Measurements from ENCODE around the gene ZNF451. TPM values are rescaled to one million over a fixed set of nuclear protein-coding genes. Genes with fewer than 3 reads are reported as not detected.

The ZNF451 gene
- total and polyA plus RNA-seq, 2 donors (not counting 3 experiments of a cell fraction or from before 2014, with no cell fraction given) = 9.9 to 64.4 TPM

- DNase-seq (ENCODE audit: low read depth, low spot score) = no peak
- Histone ChIP-seq H3K9me1 (replicated peaks; ENCODE audit: control insufficient read depth, extremely low read depth, insufficient read depth, low read length) (no peaks in the 10 kb centered on the region), H3K4me2 (ENCODE audit: insufficient read depth, low read length) (no peak overlapping the region), H3K79me2 (ENCODE audit: control insufficient read depth, insufficient read depth, low read length) (peaks cover 15% of the 10 kb centered on the region), H3K36me3 (ENCODE audit: control insufficient read depth in 2 of 2, extremely low read depth in 1 of 2, insufficient read depth in 2 of 2, low read length in 2 of 2) (no peaks in the 10 kb centered on the region), H3K9ac (replicated peaks; ENCODE audit: extremely low read depth, insufficient read depth, low read length) (no peak overlapping the region), H3K27me3 (ENCODE audit: control insufficient read depth in 2 of 2, insufficient read depth in 2 of 2, low read length in 2 of 2) (no peaks in the 10 kb centered on the region), H4K20me1 (replicated peaks; ENCODE audit: control insufficient read depth, extremely low read depth, insufficient read depth, low read length) (no peaks in the 10 kb centered on the region), H3K4me3 (replicated peaks in 1 of 3; ENCODE audit: insufficient read depth in 1 of 3, low read depth in 1 of 3, low read length in 3 of 3) (no peak overlapping the region), H3K27ac (ENCODE audit: insufficient read depth, low read depth, low read length) (no peak overlapping the region), H2AFZ (ENCODE audit: low read depth, low read length) (no peak overlapping the region), H3K9me3 (replicated peaks; ENCODE audit: control insufficient read depth, insufficient read depth, low read length) (no peaks in the 10 kb centered on the region), H3K4me1 (ENCODE audit: control insufficient read depth, extremely low read depth, insufficient read depth, low read length) (no peaks in the 10 kb centered on the region)
- FAIRE-seq = no peak
- ChIA-PET CTCF (no interaction called here), POLR2A (no interaction called here)
- TF ChIP-seq MAX (IDR thresholded peaks at IDR 0.05; ENCODE audit: insufficient read depth, insufficient read length) (no peak), CTCF (IDR thresholded peaks at IDR 0.05; ENCODE audit: extremely low read depth in 1 of 2, insufficient read depth in 1 of 2, low read depth in 1 of 2, low read length in 2 of 2) (no peak), FOS (IDR thresholded peaks at IDR 0.05; ENCODE audit: borderline replicate concordance, insufficient read depth, low read length) (no peak), EZH2 (IDR thresholded peaks at IDR 0.05; ENCODE audit: borderline replicate concordance, low read depth, low read length, severe bottlenecking) (no peak), POLR2A (IDR thresholded peaks at IDR 0.05; ENCODE audit: low read depth, low read length) (no peak), GATA2 (IDR thresholded peaks at IDR 0.05; ENCODE audit: insufficient read depth, insufficient read length, low read depth, low read length) (no peak), POLR2AphosphoS5 (IDR thresholded peaks at IDR 0.05; ENCODE audit: insufficient read depth, low read depth, low read length) (no peak), JUN (IDR thresholded peaks at IDR 0.05; ENCODE audit: borderline replicate concordance, insufficient read depth, insufficient read length, low read depth) (no peak), MYC (IDR thresholded peaks at IDR 0.05; ENCODE audit: low read depth, low read length) (no peak)
- BruUV-seq (replicated peaks) = no TSS peak
- intact Hi-C loops (cut with micrococcal nuclease) (no loop called here), dilution Hi-C loops (cut with MboI; ENCODE audit: extremely low pct_ligation_motif_present, low sequenced_read_pairs) (no loop called here)
Observed at GRCh38 chr6:57210060-57210459, 120.1 kb downstream of the ZNF451 start.
